HG03378 (cell line): ENCODE measurements around the gene SNRNP25.
"Not testable (repeated sequence)": the region's sequence is repeated elsewhere in the genome, so short reads cannot be mapped to it uniquely, and the experiment has no call there.

Source experiments
- ATAC-seq: cut with Tn5 transposase; IDR thresholded peaks from one replicate; pipeline ENCODE4 v1.9.1; 2021; ENCODE audit warnings: mild to moderate bottlenecking, moderate library complexity; ENCODE audit not compliant: unreplicated experiment

SNRNP25 gene

GRCh38 chr16:41439-42068 is 12.1 kb upstream of the SNRNP25 start:
- no peak for ATAC-seq

GRCh38 chr16:42069-42457 is 11.6 kb upstream of the SNRNP25 start:
- no peak for ATAC-seq

- no peak for ATAC-seq
Measured at GRCh38 chr16:42691-43090, 10.9 kb upstream of the SNRNP25 start.

- no peak for ATAC-seq
Measured at GRCh38 chr16:43294-43693, 10.3 kb upstream of the SNRNP25 start.

GRCh38 chr16:44655-45054 is 9.0 kb upstream of the SNRNP25 start:
- ATAC-seq, result no peak

GRCh38 chr16:45454-45853 is 8.2 kb upstream of the SNRNP25 start:
- ATAC-seq, result no peak

- ATAC-seq, result not testable (repeated sequence)
Measured at GRCh38 chr16:46510-46909, 7.1 kb upstream of the SNRNP25 start.

GRCh38 chr16:47234-47633 is 6.4 kb upstream of the SNRNP25 start:
- ATAC-seq, result no peak

- no peak for ATAC-seq
Measured at GRCh38 chr16:50769-51591, 2.6 kb upstream of the SNRNP25 start.

GRCh38 chr16:54237-54581 is 581 bp downstream of the SNRNP25 start:
- ATAC-seq, result no peak

- ATAC-seq, result no peak
Measured at GRCh38 chr16:55571-56136, 2.0 kb downstream of the SNRNP25 start.

GRCh38 chr16:56231-56927 is 2.8 kb downstream of the SNRNP25 start:
- ATAC-seq, result no peak

- ATAC-seq, result no peak
Measured at GRCh38 chr16:57711-58110, 4.1 kb downstream of the SNRNP25 start.

- ATAC-seq, result no peak
Measured at GRCh38 chr16:58491-59439, 5.1 kb downstream of the SNRNP25 start.

- no peak for ATAC-seq
Measured at GRCh38 chr16:59440-60059, 5.9 kb downstream of the SNRNP25 start.

- ATAC-seq, result no peak
Measured at GRCh38 chr16:60166-60565, 6.5 kb downstream of the SNRNP25 start.

- no peak for ATAC-seq
Measured at GRCh38 chr16:60929-61878, 7.6 kb downstream of the SNRNP25 start.

GRCh38 chr16:61879-62281 is 8.3 kb downstream of the SNRNP25 start:
- ATAC-seq, result no peak
